ENCODE results near the gene CTDP1. TPM values are rescaled to one million over a fixed set of nuclear protein-coding genes. Genes with fewer than 3 reads are reported as not detected.

Gene CTDP1
- polyA plus RNA-seq, 1 donor (not counting 4 experiments of a cell fraction or from before 2014, with no cell fraction given), result 9.2 TPM

DNA sequence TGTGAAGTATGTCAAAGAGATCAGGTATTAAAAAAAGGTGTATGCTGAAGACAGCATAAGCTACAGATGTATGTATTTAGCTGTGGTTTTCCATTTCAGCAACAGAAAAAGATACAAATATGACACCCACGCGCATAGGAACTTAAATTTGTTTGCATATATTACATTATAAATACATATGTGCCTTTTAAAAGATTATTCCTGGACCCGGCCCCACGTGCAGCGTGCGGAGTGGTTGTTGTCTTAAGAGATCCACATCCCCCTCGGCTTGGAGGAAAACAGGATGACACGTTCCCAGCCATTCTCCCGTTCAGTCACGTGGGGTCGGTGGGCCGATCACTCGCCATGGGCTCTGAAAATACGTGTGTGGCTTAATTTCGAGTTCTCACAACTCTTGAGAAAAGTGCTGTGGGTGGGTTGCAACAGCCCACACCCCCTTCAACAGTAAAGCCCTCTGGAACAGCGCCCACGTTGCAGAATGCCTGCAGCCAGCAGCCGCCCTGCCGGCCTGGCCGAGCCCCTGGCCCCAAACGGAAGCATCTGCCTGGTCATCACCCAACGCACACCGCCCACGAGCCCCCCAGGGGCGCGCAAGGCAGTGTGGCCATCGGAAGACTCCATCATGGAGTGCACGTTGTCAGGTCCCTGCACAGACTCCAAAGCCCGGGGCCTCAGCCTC is 99.6 kb downstream of the CTDP1 start:
- Histone ChIP-seq H3K9ac (ENCODE audit: control insufficient read depth, extremely low read depth, insufficient read depth, low read length) (no peak overlapping the region), H3K79me2 (ENCODE audit: control insufficient read depth, insufficient read depth, low read length) (no peaks in the 10 kb centered on the region), H3K4me2 (ENCODE audit: control insufficient read depth, extremely low read depth, insufficient read depth, low read depth, low read length) (no peak overlapping the region), H3K9me3 (ENCODE audit: control insufficient read depth, low read depth, low read length) (no peaks in the 10 kb centered on the region), H4K20me1 (ENCODE audit: control insufficient read depth, extremely low read depth, insufficient read depth, low read length) (no peaks in the 10 kb centered on the region), H3K4me1 (ENCODE audit: control insufficient read depth, extremely low read depth, insufficient read depth, low read length) (no peaks in the 10 kb centered on the region), H3K36me3 (ENCODE audit: control insufficient read depth in 2 of 2, extremely low read depth in 1 of 2, insufficient read depth in 2 of 2, low read length in 2 of 2) (no peaks in the 10 kb centered on the region), H3K27ac (ENCODE audit: control insufficient read depth, insufficient read depth, low read length) (no peak overlapping the region), H3K4me3 (ENCODE audit: control insufficient read depth in 2 of 3, extremely low read depth in 1 of 3, insufficient read depth in 2 of 3, low read depth in 1 of 3, low read length in 3 of 3) (no peak overlapping the region), H3K9me1 (ENCODE audit: control insufficient read depth, extremely low read depth, insufficient read depth, low read length) (no peaks in the 10 kb centered on the region), H2AFZ (ENCODE audit: control insufficient read depth, low read length) (no peak overlapping the region), H3K27me3 (ENCODE audit: control insufficient read depth, extremely low read depth, insufficient read depth, low read length) (peaks cover 20% of the 10 kb centered on the region)
- FAIRE-seq (no peak), DNase-seq (ENCODE audit: low read depth, low spot score) (no peak)
- dilution Hi-C loops (cut with MboI; ENCODE audit: extremely low pct_ligation_motif_present, low sequenced_read_pairs), result no loop called here
- TF ChIP-seq, protein P1, sequence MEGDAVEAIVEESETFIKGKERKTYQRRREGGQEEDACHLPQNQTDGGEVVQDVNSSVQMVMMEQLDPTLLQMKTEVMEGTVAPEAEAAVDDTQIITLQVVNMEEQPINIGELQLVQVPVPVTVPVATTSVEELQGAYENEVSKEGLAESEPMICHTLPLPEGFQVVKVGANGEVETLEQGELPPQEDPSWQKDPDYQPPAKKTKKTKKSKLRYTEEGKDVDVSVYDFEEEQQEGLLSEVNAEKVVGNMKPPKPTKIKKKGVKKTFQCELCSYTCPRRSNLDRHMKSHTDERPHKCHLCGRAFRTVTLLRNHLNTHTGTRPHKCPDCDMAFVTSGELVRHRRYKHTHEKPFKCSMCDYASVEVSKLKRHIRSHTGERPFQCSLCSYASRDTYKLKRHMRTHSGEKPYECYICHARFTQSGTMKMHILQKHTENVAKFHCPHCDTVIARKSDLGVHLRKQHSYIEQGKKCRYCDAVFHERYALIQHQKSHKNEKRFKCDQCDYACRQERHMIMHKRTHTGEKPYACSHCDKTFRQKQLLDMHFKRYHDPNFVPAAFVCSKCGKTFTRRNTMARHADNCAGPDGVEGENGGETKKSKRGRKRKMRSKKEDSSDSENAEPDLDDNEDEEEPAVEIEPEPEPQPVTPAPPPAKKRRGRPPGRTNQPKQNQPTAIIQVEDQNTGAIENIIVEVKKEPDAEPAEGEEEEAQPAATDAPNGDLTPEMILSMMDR (optimal IDR thresholded peaks at IDR 0.05 in 1 of 3, IDR thresholded peaks at IDR 0.05 in 1 of 3, conservative IDR thresholded peaks at IDR 0.05 in 1 of 3; ENCODE audit: extremely low read depth in 1 of 3, insufficient read depth in 2 of 3, low read length in 3 of 3), result no peak
- TF ChIP-seq EZH2 (IDR thresholded peaks at IDR 0.05; ENCODE audit: low read length), result no peak

DNA sequence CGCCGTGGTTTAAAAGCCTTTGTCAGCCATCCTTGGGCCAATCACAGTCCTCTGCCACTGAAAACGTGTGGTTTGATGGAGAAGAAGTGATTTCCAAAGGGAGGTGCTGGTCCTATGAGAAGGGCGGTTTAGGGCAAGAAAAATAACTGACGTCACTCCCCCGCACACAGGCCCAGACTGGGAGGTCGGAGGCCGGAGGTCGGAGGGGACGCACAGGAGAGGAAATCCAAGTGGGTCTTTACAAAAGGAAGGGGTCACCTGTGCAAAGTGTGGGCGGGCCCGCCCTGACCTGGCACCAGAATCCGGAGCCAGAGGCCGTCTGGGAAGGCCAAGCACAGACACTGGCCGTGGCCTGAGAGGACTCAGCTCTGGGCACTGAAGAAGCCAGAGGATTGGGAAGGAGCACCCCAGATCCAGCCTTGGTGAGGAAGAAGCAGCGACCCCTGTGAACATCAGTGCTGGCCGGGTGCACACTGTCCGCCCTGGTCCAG is 100.1 kb downstream of the CTDP1 start:
- Histone ChIP-seq H2AFZ (ENCODE audit: control insufficient read depth, low read length) (no peak overlapping the region), H3K79me2 (ENCODE audit: control insufficient read depth, insufficient read depth, low read length) (no peaks in the 10 kb centered on the region), H3K36me3 (ENCODE audit: control insufficient read depth in 2 of 2, extremely low read depth in 1 of 2, insufficient read depth in 2 of 2, low read length in 2 of 2) (no peaks in the 10 kb centered on the region), H3K4me2 (ENCODE audit: control insufficient read depth, extremely low read depth, insufficient read depth, low read depth, low read length) (no peak overlapping the region), H3K9ac (ENCODE audit: control insufficient read depth, extremely low read depth, insufficient read depth, low read length) (no peak overlapping the region), H3K4me1 (ENCODE audit: control insufficient read depth, extremely low read depth, insufficient read depth, low read length) (no peaks in the 10 kb centered on the region), H3K27ac (ENCODE audit: control insufficient read depth, insufficient read depth, low read length) (no peak overlapping the region), H3K4me3 (ENCODE audit: control insufficient read depth in 2 of 3, extremely low read depth in 1 of 3, insufficient read depth in 2 of 3, low read depth in 1 of 3, low read length in 3 of 3) (no peak overlapping the region), H3K9me1 (ENCODE audit: control insufficient read depth, extremely low read depth, insufficient read depth, low read length) (no peaks in the 10 kb centered on the region), H4K20me1 (ENCODE audit: control insufficient read depth, extremely low read depth, insufficient read depth, low read length) (no peaks in the 10 kb centered on the region), H3K9me3 (ENCODE audit: control insufficient read depth, low read depth, low read length) (no peaks in the 10 kb centered on the region), H3K27me3 (ENCODE audit: control insufficient read depth, extremely low read depth, insufficient read depth, low read length) (peaks cover 20% of the 10 kb centered on the region)
- no peak for FAIRE-seq
- dilution Hi-C loops (cut with MboI; ENCODE audit: extremely low pct_ligation_motif_present, low sequenced_read_pairs), result no loop called here
- no peak for TF ChIP-seq EZH2 (IDR thresholded peaks at IDR 0.05; ENCODE audit: low read length)
- TF ChIP-seq, protein P1 (optimal IDR thresholded peaks at IDR 0.05 in 1 of 3, IDR thresholded peaks at IDR 0.05 in 1 of 3, conservative IDR thresholded peaks at IDR 0.05 in 1 of 3; ENCODE audit: extremely low read depth in 1 of 3, insufficient read depth in 2 of 3, low read length in 3 of 3), result no peak
- DNase-seq (ENCODE audit: low read depth, low spot score), result no peak

All from keratinocyte (primary cell).